ENCODE measurements around the gene WNT7B. TPM values are rescaled to one million over a fixed set of nuclear protein-coding genes. Genes with fewer than 3 reads are reported as not detected.

WNT7B gene
- total and polyA plus RNA-seq, 2 donors (not counting 1 experiment from before 2014, with no cell fraction given): 0.22 to 0.67 TPM

DNA sequence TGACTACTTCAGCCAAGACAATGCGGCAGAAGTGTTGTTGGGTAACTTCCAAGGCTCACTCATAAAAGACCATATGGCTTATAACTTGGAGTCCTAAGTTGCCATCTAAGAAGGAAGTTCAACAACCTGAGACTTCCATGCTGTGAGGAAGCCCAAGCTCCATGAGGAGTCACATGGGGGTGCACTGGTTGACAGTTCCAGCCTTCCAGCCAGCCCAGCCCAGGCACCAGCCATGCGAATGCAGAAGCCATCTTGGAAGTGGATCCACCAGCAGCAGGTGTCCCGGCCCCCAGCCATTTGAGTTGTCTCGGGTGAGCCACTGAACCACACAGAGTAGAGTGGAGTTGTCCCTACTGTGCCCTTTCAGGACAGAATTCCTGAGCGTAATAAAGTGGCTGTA, 32.8 kb upstream of the WNT7B start:
- H3K27ac Mint-ChIP-seq: no peak overlapping the region
- Histone ChIP-seq H3K36me3 (replicated peaks in 1 of 2; ENCODE audit: control extremely low read depth in 1 of 2, control insufficient read depth in 1 of 2, extremely low read depth in 1 of 2, insufficient read depth in 2 of 2, low read length in 1 of 2) (no peaks in the 10 kb centered on the region), H4K20me1 (ENCODE audit: control insufficient read depth, insufficient read depth, low read length, poor library complexity, severe bottlenecking) (no peaks in the 10 kb centered on the region), H3K79me2 (ENCODE audit: control insufficient read depth, insufficient read depth, low read length) (no peaks in the 10 kb centered on the region), H3K4me3 (ENCODE audit: control extremely low read depth in 1 of 5, extremely low read depth in 1 of 5, insufficient read depth in 1 of 5, low read depth in 2 of 5, low read length in 4 of 5) (no peak overlapping the region), H3K4me1 (ENCODE audit: control insufficient read depth in 2 of 2, insufficient read depth in 2 of 2, low read length in 2 of 2) (peaks cover 6 to 26% of the 10 kb centered on the region in 2 donors), H3K27me3 (replicated peaks in 1 of 4; ENCODE audit: control extremely low read depth in 1 of 4, control insufficient read depth in 3 of 4, insufficient read depth in 4 of 4, low read length in 3 of 4) (peaks cover 0 to 10% (median 0%) of the 10 kb centered on the region in 4 experiments), H3K27ac (ENCODE audit: low read length in 2 of 2) (no peak overlapping the region), H3K9ac (ENCODE audit: low read length) (no peak overlapping the region), H3K9me3 (ENCODE audit: control extremely low read depth in 1 of 3, control insufficient read depth in 2 of 3, insufficient read depth in 1 of 3, low read length in 2 of 3) (peaks cover 0 to 11% (median 9%) of the 10 kb centered on the region in 3 donors), H2AFZ (ENCODE audit: insufficient read depth, low read depth, low read length, poor library complexity, severe bottlenecking) (no peak overlapping the region), H3K4me2 (replicated peaks; ENCODE audit: low read depth, low read length, poor library complexity, severe bottlenecking) (no peak overlapping the region)
- H3K9me3 Mint-ChIP-seq (ENCODE audit: insufficient read depth): peaks cover 7% of the 10 kb centered on the region
- ChIA-PET CTCF (interaction anchor here (1.3 to 20.6 kb wide), 4 partner anchors 13 to 106 kb away, joined by 3 to 533 read pairs (median 52); no protein-coding TSS in a partner anchor), POLR2A (no interaction called here)
- peaks cover 14% of the 10 kb centered on the region for H3K4me1 Mint-ChIP-seq
- no peaks in the 10 kb centered on the region for H3K27me3 Mint-ChIP-seq
- DNase-seq (no peak), ATAC-seq (ENCODE audit: low read depth) (no peak)
- intact Hi-C loops (cut with micrococcal nuclease): loop anchor here (5.0 kb wide), 1 partner anchor 48 kb away; no protein-coding TSS in a partner anchor
- WGBS (ENCODE audit: insufficient coverage): 100% methylated on average over 4 of the region's 5 CpGs
- TF ChIP-seq EZH2 (IDR thresholded peaks at IDR 0.05; ENCODE audit: borderline replicate concordance, insufficient read depth, low read depth, low read length, poor library complexity, severe bottlenecking): no peak
- TF ChIP-seq, protein P1, sequence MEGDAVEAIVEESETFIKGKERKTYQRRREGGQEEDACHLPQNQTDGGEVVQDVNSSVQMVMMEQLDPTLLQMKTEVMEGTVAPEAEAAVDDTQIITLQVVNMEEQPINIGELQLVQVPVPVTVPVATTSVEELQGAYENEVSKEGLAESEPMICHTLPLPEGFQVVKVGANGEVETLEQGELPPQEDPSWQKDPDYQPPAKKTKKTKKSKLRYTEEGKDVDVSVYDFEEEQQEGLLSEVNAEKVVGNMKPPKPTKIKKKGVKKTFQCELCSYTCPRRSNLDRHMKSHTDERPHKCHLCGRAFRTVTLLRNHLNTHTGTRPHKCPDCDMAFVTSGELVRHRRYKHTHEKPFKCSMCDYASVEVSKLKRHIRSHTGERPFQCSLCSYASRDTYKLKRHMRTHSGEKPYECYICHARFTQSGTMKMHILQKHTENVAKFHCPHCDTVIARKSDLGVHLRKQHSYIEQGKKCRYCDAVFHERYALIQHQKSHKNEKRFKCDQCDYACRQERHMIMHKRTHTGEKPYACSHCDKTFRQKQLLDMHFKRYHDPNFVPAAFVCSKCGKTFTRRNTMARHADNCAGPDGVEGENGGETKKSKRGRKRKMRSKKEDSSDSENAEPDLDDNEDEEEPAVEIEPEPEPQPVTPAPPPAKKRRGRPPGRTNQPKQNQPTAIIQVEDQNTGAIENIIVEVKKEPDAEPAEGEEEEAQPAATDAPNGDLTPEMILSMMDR (IDR thresholded peaks at IDR 0.05): no peak
- no peak overlapping the region for H3K4me3 Mint-ChIP-seq

DNA sequence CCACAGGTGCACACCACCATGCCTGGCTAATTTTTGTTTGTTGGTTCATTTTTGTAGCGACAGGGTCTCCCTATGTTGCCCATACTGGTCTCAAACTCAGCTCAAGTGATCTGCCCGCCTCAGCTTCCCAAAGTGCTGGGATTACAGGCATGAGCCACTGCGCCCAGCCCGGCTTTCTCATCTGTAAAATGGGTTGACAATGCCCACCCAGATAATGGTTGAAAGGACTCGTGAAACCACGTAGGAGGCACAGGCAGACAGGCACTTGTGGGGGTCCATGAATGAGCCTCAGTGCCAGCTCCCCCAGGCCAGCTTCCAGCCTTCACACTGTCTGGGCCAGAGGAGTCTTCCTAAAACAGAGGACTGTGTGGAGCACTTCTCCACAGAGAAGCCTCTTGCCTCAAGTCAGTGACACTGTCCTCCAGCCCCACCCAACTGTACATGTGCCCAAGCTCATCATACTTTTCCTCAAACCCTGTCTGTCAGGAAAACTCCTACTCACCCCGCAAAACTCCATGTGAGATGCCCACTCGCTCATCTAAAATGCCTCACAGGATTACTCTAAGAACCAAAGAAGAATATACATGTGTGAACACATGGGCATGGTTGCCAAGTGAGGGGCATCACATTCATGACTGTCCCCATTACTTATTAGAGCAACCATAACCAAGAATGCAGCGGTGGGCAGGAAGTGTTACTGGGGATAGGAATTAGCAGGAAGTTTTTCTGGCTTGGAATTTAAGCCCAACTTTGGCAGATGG, 32.1 kb upstream of the WNT7B start:
- H2AFZ ChIP-seq (ENCODE audit: insufficient read depth, low read depth, low read length, poor library complexity, severe bottlenecking): no peak overlapping the region
- H3K4me3 ChIP-seq (ENCODE audit: control extremely low read depth in 1 of 5, extremely low read depth in 1 of 5, insufficient read depth in 1 of 5, low read depth in 2 of 5, low read length in 4 of 5): no peak overlapping the region
- no peak for DNase-seq
- H3K27ac Mint-ChIP-seq: no peak overlapping the region
- ChIA-PET POLR2A (no interaction called here), CTCF (interaction anchor here (1.3 to 20.6 kb wide), 5 partner anchors 8 to 107 kb away, joined by 3 to 533 read pairs (median 48); no protein-coding TSS in a partner anchor)
- H3K4me1 ChIP-seq (ENCODE audit: control insufficient read depth in 2 of 2, insufficient read depth in 2 of 2, low read length in 2 of 2): peaks cover 6 to 21% of the 10 kb centered on the region in 2 donors
- H3K27me3 Mint-ChIP-seq: no peaks in the 10 kb centered on the region
- peaks cover 0 to 11% (median 0%) of the 10 kb centered on the region in 4 experiments for H3K27me3 ChIP-seq (replicated peaks in 1 of 4; ENCODE audit: control extremely low read depth in 1 of 4, control insufficient read depth in 3 of 4, insufficient read depth in 4 of 4, low read length in 3 of 4)
- TF ChIP-seq, protein P1 (IDR thresholded peaks at IDR 0.05): no peak
- no peak for TF ChIP-seq EZH2 (IDR thresholded peaks at IDR 0.05; ENCODE audit: borderline replicate concordance, insufficient read depth, low read depth, low read length, poor library complexity, severe bottlenecking)
- intact Hi-C loops (cut with micrococcal nuclease): no loop called here
- peaks cover 0 to 11% (median 9%) of the 10 kb centered on the region in 3 donors for H3K9me3 ChIP-seq (ENCODE audit: control extremely low read depth in 1 of 3, control insufficient read depth in 2 of 3, insufficient read depth in 1 of 3, low read length in 2 of 3)
- H3K4me2 ChIP-seq (replicated peaks; ENCODE audit: low read depth, low read length, poor library complexity, severe bottlenecking): no peak overlapping the region
- H3K36me3 ChIP-seq (replicated peaks in 1 of 2; ENCODE audit: control extremely low read depth in 1 of 2, control insufficient read depth in 1 of 2, extremely low read depth in 1 of 2, insufficient read depth in 2 of 2, low read length in 1 of 2): no peaks in the 10 kb centered on the region
- 93% methylated on average over 6 of the region's 9 CpGs for WGBS (ENCODE audit: insufficient coverage)
- no peaks in the 10 kb centered on the region for H4K20me1 ChIP-seq (ENCODE audit: control insufficient read depth, insufficient read depth, low read length, poor library complexity, severe bottlenecking)
- no peaks in the 10 kb centered on the region for H3K79me2 ChIP-seq (ENCODE audit: control insufficient read depth, insufficient read depth, low read length)
- peaks cover 14% of the 10 kb centered on the region for H3K4me1 Mint-ChIP-seq
- H3K9me3 Mint-ChIP-seq (ENCODE audit: insufficient read depth): peaks cover 7% of the 10 kb centered on the region
- no peak overlapping the region for H3K9ac ChIP-seq (ENCODE audit: low read length)
- no peak overlapping the region for H3K27ac ChIP-seq (ENCODE audit: low read length in 2 of 2)
- no peak for ATAC-seq (ENCODE audit: low read depth)
- no peak overlapping the region for H3K4me3 Mint-ChIP-seq

All from B cell (primary cell).